Measurements from ENCODE around the gene HTR3C.
A peak's percentile ranks its signal among the peaks of the same experiment; 100 is the strongest.

Gene HTR3C

DNA sequence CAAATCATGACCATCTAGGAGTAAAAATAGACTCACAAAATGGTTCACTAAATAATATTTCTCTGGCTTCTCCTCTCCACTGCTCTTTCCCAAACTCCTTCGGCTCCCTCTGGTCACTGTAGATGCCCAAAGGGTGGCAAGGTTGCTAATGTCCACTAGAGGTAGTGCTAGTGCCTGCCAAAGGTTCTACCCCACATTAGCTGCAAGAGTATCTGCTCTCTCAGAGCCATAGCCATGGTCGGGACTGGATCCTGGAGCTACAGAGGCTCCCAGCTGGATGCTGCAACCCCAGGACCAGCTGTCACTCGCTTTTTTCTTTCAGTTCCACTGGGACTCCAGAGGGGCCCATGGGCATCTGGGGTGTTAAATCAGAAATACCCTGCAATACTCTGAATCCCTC is 12.8 kb upstream of the HTR3C start:
- no peak overlapping the region for H3K4me3 ChIP-seq (ENCODE audit: low read depth, low read length)
- TF ChIP-seq, protein P1, sequence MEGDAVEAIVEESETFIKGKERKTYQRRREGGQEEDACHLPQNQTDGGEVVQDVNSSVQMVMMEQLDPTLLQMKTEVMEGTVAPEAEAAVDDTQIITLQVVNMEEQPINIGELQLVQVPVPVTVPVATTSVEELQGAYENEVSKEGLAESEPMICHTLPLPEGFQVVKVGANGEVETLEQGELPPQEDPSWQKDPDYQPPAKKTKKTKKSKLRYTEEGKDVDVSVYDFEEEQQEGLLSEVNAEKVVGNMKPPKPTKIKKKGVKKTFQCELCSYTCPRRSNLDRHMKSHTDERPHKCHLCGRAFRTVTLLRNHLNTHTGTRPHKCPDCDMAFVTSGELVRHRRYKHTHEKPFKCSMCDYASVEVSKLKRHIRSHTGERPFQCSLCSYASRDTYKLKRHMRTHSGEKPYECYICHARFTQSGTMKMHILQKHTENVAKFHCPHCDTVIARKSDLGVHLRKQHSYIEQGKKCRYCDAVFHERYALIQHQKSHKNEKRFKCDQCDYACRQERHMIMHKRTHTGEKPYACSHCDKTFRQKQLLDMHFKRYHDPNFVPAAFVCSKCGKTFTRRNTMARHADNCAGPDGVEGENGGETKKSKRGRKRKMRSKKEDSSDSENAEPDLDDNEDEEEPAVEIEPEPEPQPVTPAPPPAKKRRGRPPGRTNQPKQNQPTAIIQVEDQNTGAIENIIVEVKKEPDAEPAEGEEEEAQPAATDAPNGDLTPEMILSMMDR (IDR thresholded peaks at IDR 0.05; ENCODE audit: low read depth, low read length): peak; percentile 51

DNA sequence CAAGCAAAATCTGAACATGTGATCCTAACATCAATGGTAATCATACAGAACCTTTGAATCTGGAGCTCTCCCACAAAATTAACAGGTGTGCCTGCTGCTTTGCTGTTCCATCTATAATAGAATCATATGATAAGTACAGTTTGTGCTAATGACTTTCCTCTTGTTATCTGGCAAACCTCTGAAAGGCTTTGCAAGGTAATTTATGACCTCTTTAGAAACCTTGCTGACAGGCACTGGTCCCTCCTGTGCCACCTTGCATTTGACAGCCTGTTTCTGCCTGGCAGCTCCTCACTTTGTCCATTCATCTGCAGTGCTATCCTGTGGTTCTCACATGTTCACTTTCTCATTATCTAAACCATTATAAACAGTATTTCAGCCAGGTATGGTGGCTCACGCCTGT is 10.2 kb upstream of the HTR3C start:
- H3K4me3 ChIP-seq (ENCODE audit: low read depth, low read length): no peak overlapping the region
- TF ChIP-seq, protein P1 (IDR thresholded peaks at IDR 0.05; ENCODE audit: low read depth, low read length): no peak

DNA sequence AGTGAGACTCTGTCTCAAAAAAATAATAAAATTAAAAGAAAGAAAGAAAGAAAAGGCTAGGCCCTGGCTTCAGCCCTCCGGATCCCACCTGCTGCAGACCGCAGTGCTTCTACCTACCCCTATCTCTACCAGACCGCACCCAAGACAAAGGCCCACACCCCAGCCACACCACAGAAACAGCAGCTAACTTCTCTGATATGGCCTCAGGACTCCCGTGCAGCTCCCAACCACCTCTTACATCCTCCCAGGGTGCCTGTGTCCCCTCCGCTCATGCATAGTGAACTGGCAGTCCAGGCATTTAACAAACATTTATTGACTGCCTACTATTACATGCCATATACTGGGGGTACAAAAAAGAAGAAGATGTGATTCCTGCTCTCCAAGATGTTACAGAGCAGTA is 6.9 kb upstream of the HTR3C start:
- H3K4me3 ChIP-seq (ENCODE audit: low read depth, low read length): no peak overlapping the region
- TF ChIP-seq, protein P1 (IDR thresholded peaks at IDR 0.05; ENCODE audit: low read depth, low read length): no peak

DNA sequence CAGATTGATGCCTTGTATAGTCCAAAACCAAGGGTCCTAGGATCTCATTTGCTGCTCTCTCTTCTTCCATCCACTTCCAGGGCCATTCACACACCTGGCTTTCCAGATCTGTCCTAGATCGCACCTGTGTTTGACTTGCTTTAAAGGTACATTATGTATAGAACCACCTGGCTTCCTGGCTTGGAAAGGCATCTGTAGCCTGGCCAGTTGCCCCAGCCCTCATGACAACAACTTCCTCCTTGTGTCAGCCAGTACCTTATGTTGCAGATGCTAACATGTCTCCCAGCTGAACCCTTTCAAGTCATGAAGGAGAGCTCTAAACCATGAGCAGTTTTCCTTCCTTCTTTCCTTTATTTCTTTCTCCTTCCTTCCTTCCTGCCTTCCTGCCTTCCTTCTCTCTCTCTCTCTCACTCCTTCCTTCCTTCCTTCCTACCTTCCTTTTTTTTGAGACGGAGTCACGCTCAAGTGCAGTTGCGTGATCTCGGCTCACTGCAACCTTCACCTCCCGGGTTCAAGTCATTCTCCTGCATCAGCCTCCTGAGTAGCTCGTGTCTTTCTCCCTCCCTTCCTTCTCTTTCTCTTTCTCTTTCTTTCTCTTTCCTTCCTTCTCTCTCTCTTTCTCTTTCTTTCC is 2.5 kb upstream of the HTR3C start:
- TF ChIP-seq, protein P1 (IDR thresholded peaks at IDR 0.05; ENCODE audit: low read depth, low read length): no peak
- no peak overlapping the region for H3K4me3 ChIP-seq (ENCODE audit: low read depth, low read length)

DNA sequence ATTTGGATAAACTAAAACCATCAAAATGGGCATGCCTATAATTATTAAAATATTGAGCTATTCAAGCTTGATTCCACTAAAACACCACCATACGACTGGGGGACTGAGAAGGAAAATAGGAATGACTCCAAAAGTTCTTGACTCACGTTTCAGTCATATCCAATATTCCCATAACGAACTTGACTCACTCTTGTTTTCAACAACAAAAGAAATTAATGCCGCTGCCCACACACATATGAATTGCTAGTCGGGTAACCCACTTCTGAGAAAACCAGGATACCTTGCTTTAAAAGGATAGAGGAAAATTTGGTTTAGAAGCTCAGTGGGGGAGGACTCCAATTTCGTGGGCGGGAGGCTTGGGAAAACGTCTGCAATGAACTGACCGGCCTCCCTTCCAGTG is 5.2 kb downstream of the HTR3C start:
- H3K4me3 ChIP-seq (ENCODE audit: low read depth, low read length): no peak overlapping the region
- TF ChIP-seq, protein P1 (IDR thresholded peaks at IDR 0.05; ENCODE audit: low read depth, low read length): no peak

DNA sequence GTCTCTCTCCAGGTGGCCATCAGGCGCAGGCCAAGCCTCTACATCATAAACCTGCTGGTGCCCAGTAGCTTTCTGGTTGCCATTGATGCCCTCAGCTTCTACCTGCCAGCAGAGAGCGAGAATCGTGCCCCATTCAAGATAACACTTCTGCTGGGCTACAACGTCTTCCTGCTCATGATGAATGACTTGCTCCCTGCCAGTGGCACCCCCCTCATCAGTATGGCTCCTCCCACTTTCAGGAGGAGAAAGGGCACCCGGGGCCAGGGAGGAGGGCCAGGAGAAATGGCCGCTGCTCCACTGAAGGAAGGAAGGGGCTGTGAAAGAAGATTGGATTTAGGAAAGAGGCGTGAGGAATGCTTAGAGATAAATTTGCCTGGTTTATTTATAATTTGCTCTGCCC is 6.6 kb downstream of the HTR3C start:
- no peak overlapping the region for H3K4me3 ChIP-seq (ENCODE audit: low read depth, low read length)

DNA sequence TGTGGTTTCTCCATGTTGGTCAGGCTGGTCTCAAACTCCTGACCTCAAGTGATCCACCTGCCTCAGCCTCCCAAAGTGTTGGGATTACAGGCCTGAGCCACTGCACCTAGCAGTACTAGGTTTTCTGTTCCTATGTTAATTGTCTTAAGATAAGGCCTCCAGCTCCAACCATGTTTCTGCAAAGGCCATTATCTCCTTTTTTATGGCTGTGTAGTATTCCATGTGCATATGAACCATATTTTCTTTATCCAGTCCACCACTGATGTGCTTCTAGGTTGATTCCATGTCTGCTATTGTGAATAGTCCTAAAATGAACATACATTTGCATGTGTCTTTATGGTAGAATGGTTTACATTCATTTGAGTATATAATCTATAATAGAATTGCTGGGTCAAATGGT is 9.8 kb downstream of the HTR3C start:
- TF ChIP-seq, protein P1 (IDR thresholded peaks at IDR 0.05; ENCODE audit: low read depth, low read length): no peak
- no peak overlapping the region for H3K4me3 ChIP-seq (ENCODE audit: low read depth, low read length)

More for the DNA sequence above, 6.6 kb downstream of the HTR3C start:
- TF ChIP-seq, protein P1 (IDR thresholded peaks at IDR 0.05; ENCODE audit: low read depth, low read length): no peak

Measured in WI38 (cell line).